GM21723 (cell line): Measurements from ENCODE around the gene IGFN1.

Experiments
- ATAC-seq: cut with Tn5 transposase; IDR thresholded peaks from one replicate; pipeline ENCODE4 v1.9.1; 2021; ENCODE audit warnings: mild to moderate bottlenecking, moderate library complexity; ENCODE audit not compliant: unreplicated experiment

The IGFN1 gene

DNA sequence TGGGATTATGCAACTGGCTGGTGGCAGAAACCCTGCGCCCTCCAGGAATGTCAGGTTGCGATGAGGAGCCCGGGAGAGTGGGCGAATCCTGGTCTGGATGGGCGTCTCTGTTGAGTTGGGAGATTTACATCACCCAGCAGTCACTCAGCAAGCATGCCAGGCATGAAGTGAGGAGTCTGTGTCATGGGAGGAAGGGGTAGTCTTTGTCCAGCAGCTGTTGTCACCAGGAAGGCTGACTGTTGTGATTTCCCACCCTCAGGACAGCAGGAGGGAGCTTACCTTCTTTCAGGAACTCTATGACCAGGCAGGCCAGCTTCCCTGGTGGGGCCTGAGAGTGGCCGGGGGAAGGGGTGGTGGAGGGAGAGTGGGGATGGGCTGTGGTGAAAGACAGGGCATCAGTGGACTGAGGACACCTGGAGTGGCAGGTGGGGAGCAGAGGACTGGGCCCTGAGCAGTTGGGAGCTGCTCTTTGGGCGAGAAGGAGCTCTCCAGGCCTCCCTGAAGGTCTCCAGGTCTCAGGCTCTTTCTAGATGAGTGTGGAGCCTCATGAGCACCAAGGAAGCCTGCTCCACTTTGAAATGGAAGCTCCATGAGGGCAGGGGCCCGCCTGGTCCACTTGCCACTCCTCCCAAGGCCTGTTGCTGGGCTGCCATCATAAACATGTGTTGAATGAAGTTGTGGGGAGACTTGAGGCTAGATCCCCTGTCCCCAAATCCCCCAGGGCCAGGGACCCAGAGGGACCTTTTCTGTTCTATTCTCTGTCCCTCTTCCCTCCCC lies 71.3 kb downstream of the IGFN1 start:
- no peak for ATAC-seq

DNA sequence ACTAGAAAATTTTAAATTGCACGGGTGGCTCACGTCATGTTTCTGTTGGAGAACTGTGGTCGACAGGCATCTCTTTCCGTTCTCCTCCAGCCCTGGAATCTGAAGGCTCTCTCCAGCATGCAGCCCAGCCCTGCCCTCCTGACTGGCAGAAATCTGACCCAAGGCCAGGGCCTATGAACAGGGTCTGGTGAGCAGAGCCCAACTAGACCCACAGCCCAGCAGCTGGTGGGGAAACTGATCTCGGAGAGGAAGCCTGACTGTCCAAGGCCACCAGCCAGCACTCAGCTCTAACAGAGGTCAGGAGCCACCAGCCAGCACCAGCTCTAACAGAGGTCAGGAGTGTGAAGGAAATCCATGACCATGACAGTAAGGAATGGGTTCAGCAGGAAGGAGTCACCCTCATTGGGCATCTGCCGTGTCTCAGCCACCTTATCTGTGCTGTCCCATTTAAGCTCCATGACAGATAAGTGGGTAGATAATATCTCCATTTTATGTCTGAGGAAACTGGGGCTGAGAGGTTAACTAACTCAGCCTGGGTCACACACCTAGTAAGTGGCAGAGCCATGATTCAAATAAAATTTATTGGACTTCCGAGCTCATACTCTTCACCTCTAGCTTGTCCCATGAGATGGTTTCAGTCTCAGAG lies 72.5 kb downstream of the IGFN1 start:
- ATAC-seq: no peak

DNA sequence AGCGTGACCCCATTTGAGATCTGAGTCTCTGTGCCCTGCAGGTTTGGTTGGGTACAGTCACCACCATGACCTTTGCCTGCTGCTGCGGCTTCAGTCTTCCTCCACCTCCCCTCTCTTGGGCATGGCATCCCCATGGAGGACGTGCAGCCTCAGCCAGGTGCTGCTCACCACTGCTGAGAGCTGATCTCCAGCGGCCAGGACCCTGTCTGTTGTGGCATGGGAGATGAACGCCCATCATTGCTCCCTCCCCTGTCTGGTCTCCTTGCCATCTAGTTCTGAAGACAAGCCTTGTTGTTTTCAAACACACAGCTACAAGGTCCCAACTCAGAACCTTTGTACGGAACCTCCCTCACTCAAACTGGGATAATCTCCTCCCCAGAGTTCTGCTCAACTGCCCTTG lies 73.4 kb downstream of the IGFN1 start:
- ATAC-seq: no peak

DNA sequence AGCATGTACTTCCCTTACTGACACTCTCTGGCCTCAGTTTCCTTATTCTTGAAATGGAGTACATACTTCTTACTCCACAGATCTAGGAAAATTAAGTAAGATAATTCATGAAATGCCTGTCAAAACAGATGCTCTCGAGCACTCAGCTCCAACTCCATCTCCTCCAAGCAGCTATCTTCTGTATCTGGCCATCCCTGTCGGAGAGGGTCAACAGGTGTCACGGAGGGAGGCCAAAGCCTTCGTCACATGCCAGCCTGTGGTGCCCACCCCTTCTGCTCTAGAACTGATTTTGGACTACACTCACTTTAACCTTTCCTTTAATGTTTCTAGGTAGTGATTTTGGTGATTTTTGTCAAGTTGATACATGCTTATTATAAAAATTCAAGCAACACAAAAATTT lies 73.9 kb downstream of the IGFN1 start:
- ATAC-seq: no peak

DNA sequence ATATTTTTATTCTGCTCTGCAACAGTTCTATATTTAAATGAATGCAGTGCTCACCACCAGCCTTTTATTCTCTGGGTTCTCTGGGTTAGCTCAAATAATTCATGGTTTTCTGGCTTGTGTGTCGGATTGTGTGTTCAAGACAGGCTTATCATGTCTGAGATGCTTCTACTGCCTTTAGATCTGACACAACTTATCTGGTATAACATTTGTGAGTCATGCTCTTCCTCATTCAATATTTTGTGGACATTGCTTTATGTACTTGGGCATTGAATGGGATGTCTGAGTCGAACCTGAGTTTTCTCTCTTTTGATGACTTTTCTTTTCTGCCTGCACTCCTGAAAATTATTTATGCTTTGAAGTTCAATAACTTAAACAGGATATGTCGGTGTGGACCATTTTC lies 75.1 kb downstream of the IGFN1 start:
- ATAC-seq: no peak

DNA sequence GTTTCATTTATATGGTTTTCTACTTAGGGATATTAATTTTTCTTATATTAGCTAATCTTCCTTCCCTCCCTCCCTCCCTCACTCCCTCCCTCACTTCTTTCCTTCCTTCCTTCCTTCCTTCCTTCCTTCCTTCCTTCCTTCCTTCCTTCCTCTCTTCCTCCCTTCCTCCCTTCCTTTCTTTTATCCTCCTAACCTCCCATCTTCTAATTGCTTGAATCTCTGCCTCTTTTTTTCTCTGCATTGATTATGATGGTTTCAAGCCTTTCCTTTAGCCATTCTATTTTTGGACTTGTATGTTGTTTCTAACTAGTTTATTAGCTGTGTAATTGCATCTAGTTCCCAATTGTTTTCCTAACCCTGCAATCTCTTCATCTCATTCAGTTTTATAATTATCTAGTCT lies 75.7 kb downstream of the IGFN1 start:
- ATAC-seq: no peak

- ATAC-seq: no peak
Observed at GRCh38 chr1:201266774-201267173, 76.2 kb downstream of the IGFN1 start.

GRCh38 chr1:201267481-201268229 lies 77.0 kb downstream of the IGFN1 start:
- ATAC-seq: no peak

- no peak for ATAC-seq
Observed at GRCh38 chr1:201268604-201269151, 78.1 kb downstream of the IGFN1 start.

DNA sequence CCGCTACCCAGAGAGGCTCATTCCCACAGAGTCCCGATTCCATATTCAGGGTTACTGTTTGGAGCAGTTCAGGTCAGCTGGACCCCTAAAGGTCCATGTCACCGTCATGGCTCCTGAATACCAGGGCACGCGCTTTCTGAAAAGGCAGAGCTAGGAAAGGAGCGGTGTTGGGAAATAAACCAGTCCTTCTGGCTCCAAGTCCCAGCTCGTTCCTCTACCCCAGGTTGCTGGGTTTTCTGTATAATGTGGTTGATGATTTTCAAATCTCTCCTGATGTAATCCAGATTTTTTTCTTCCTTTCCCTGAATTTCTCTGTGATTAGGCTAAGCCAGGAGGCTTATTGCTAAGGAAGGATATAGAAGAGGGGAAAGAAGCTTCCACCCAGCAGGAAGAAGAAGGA lies 78.7 kb downstream of the IGFN1 start:
- ATAC-seq: no peak

DNA sequence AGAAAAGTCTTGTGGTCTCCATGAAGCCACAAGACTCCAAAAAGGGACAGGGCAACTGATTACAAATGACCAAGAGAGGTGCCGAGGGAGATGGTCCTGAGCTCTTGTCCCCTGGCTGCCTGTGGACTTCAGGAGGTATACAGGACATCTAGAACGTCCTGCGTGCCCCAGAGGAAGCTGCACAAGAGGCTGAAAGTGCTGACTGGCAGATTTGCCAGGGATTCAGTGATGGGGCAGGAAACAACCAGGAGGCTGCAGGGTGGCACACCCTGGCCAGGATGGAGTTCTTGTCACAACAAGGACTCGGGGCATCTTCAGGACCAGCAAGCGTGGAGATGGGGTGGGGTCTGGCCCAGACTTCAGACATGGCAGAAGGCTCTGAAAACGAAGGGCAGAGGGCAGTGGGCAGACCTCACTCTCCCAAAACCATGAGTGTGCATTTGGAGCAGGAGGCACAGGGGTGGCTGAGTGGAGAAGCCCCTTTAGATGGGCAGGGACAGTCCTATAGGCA lies 79.3 kb downstream of the IGFN1 start:
- no peak for ATAC-seq

GRCh38 chr1:201270616-201271390 lies 80.2 kb downstream of the IGFN1 start:
- no peak for ATAC-seq

DNA sequence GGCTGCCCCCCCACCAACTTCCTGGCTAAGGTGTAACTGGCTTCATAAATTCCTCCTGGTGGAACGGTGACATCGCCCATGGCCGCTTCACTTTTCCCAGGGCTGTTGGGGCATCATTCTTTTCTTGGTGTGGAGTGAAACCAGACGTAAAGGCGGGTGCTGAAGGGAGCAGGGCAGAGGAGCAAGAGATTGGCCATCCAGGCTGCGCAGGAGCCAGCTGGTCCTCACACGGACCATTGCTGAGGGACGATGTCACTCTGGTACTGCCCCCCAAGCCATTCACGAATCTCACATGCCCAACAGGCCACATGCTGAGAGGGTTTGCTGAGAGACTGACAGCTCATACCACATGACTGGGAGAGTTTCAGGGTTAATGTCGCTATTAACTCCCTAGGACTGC lies 82.2 kb downstream of the IGFN1 start:
- ATAC-seq: no peak

- no peak for ATAC-seq
Observed at GRCh38 chr1:201274616-201275252, 84.1 kb downstream of the IGFN1 start.

- no peak for ATAC-seq
Observed at GRCh38 chr1:201275253-201275666, 84.6 kb downstream of the IGFN1 start.

DNA sequence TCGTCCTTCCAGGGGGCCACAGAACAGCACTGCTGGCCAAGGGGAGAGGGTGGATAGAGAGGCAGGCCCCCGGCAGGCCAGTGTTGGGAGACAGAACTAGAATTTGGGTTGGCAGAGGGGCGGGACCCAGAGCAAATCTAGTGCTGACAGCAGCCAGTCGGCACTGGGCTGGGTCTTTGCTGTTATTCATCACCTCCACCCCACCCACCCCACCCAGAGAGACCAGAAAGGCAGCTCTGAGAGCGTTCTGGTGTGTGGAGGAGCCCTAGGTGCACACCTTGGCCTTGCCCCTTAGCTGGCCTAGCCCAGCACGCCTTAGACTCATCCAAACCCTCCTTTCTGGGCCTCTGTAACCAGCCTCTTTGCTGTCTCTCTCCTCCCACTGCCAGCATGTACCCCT lies 86.3 kb downstream of the IGFN1 start:
- no peak for ATAC-seq

DNA sequence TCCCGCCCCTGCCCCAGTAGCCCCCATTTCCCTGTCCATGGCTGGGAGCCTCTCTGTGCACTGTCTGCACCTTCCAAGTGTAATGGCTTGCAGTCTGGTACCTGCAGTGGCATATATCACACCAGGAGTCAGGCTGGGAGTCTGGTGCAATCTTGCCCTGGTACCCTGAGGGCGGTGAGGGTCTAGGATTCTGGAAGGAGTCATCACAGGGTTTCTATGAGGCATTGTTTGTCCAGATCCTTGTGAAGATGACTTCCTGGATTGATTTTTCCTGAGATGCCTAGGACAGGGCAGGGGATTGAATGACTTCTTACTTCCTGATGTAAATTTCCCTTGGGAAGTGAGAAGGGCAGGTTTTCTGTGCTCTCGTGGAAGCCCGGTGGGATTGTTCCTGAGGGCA lies 86.8 kb downstream of the IGFN1 start:
- no peak for ATAC-seq
